HTR-8/SVneo (cell line): ENCODE data around the gene CCDC142.
A peak's percentile ranks its signal among the peaks of the same experiment; 100 is the strongest.

Experiments
- DNase-seq: peaks from one replicate; pipeline ENCODE4 v3.0.0; 2011; ENCODE audit warnings: low spot score, mixed read lengths; ENCODE audit not compliant: insufficient read length
- FAIRE-seq: peaks from 2 replicates; lab custom pipeline; 2011; peaks lifted over from hg19 to GRCh38; lab: Jason Lieb, UNC

The CCDC142 gene

GRCh38 chr2:74482801-74483674 lies at the start of gene CCDC142, which contains the start of gene TTC31:
CCDC142 (minus strand) TSS chr2:74482998; CDS start chr2:74482837, 161 bp downstream.
TTC31 (plus strand) TSS chr2:74483081; CDS start chr2:74483096, 15 bp downstream.
- DNase-seq (peak; percentile 96), FAIRE-seq (peak; percentile 86)

- no peak for FAIRE-seq
- no peak for DNase-seq
These were observed 49.4 kb upstream of the CCDC142 start for GRCh38 chr2:74532222-74532621.

- FAIRE-seq (no peak), DNase-seq (no peak)
These were observed 48.9 kb upstream of the CCDC142 start for GRCh38 chr2:74531666-74532065.

- peak; percentile 49 for DNase-seq
- FAIRE-seq, result peak; percentile 26
These were observed 47.7 kb upstream of the CCDC142 start for GRCh38 chr2:74530239-74531187.

GRCh38 chr2:74529357-74530238 lies 46.8 kb upstream of the CCDC142 start, which contains the start of the genes AUP1 and HTRA2:
AUP1 (minus strand) TSS chr2:74529706; CDS start chr2:74529629, 77 bp downstream.
HTRA2 (plus strand) TSS chr2:74529933; CDS start chr2:74530007, 74 bp downstream.
- peak; percentile 85 for FAIRE-seq
- peak; percentile 99 for DNase-seq

GRCh38 chr2:74528600-74529356 lies 46.0 kb upstream of the CCDC142 start:
- DNase-seq (no peak), FAIRE-seq (no peak)

- no peak for FAIRE-seq
- DNase-seq, result no peak
These were observed 44.9 kb upstream of the CCDC142 start for GRCh38 chr2:74527741-74528140.

- FAIRE-seq, result no peak
- DNase-seq, result no peak
These were observed 43.9 kb upstream of the CCDC142 start for GRCh38 chr2:74526649-74527230.

GRCh38 chr2:74525717-74526648 lies 43.2 kb upstream of the CCDC142 start, which contains the start of gene DQX1:
DQX1 (minus strand) TSS chr2:74526231; CDS start chr2:74525729, 502 bp downstream.
- DNase-seq, result peak; percentile 54
- no peak for FAIRE-seq

GRCh38 chr2:74524955-74525716 lies 42.3 kb upstream of the CCDC142 start:
- DNase-seq (no peak), FAIRE-seq (no peak)

- DNase-seq (no peak), FAIRE-seq (no peak)
These were observed 41.2 kb upstream of the CCDC142 start for GRCh38 chr2:74524005-74524404.

GRCh38 chr2:74522516-74522915 lies 39.7 kb upstream of the CCDC142 start:
- no peak for FAIRE-seq
- DNase-seq, result no peak

- DNase-seq, result no peak
- no peak for FAIRE-seq
These were observed 33.9 kb upstream of the CCDC142 start for GRCh38 chr2:74516650-74517049.

GRCh38 chr2:74515981-74516633 lies 33.3 kb upstream of the CCDC142 start:
- DNase-seq, result no peak
- FAIRE-seq, result no peak

GRCh38 chr2:74515271-74515980 lies 32.6 kb upstream of the CCDC142 start:
- no peak for DNase-seq
- no peak for FAIRE-seq
